ENCODE data around the gene HDAC4.

DNA sequence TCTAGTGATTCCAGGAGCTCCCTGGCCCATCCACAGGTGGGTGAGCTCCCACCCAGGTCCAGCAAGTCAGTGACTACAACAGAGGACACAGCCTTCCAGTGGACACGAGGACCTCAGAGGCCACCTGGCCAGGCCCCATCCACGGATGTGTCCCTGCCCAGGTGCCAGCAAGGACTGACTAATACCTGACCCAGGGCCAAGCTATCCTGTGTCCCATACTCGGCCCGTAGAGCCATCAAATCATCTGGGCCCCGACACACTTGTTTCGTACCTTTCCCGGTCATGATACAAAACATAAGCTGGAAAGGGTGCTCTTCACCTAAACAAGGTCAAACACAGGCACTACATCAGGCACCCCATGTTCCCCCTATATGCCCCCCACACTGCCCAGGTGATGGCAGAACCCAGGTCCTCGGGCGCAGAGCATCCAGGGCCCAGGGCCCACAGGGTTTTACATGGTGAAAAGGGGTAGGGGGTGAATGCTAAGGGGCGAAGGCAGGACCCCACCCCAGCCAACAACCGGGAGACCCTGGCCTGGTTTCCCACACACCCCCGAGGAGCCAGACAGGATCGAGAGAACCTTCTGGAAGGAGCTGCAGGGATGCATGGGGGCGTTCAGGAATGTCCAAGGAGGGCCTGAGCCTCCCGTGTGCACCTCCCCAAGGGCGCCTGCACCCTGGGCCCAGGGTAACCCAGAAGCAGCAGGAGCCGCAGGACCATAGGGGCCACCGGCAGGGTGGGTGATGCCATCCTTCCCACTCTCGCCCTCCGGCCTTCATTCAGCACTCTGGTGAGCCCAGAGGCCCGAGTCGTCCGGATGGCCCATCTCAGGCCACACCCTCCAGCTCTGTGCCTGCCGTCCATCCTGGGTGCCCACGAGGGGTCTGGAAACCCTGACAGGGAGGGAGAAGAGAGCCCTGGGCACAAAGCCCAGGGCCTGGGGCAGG is 94.3 kb downstream of the HDAC4 start:
- TF ChIP-seq, protein P1, sequence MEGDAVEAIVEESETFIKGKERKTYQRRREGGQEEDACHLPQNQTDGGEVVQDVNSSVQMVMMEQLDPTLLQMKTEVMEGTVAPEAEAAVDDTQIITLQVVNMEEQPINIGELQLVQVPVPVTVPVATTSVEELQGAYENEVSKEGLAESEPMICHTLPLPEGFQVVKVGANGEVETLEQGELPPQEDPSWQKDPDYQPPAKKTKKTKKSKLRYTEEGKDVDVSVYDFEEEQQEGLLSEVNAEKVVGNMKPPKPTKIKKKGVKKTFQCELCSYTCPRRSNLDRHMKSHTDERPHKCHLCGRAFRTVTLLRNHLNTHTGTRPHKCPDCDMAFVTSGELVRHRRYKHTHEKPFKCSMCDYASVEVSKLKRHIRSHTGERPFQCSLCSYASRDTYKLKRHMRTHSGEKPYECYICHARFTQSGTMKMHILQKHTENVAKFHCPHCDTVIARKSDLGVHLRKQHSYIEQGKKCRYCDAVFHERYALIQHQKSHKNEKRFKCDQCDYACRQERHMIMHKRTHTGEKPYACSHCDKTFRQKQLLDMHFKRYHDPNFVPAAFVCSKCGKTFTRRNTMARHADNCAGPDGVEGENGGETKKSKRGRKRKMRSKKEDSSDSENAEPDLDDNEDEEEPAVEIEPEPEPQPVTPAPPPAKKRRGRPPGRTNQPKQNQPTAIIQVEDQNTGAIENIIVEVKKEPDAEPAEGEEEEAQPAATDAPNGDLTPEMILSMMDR (conservative IDR thresholded peaks at IDR 0.05; ENCODE audit: low read length) = no peak
- TF ChIP-seq EZH2phosphoT487 (IDR thresholded peaks at IDR 0.05; ENCODE audit: borderline replicate concordance) = no peak

All from Loucy (cell line).